HEK293 (cell line): ENCODE results near the gene SYTL1.

Experiments used
- OSR2 ChIP-seq: fragments of 450-650 bp; formaldehyde crosslinking; IDR thresholded peaks from 2 replicates; pipeline ENCODE4 v1.5.1; 2016; ENCODE audit warnings: missing biosample characterization, missing genetic modification characterization
- YY1 ChIP-seq: fragments of 450-650 bp; formaldehyde crosslinking; IDR thresholded peaks from 2 replicates; pipeline ENCODE4 v1.5.1; 2018; ENCODE audit warnings: missing biosample characterization, missing genetic modification characterization
- ZNF155 ChIP-seq: fragments of 450-650 bp; formaldehyde crosslinking; IDR thresholded peaks from 2 replicates; pipeline ENCODE4 v1.5.1; 2016; ENCODE audit warnings: missing biosample characterization, missing genetic modification characterization
- ZNF626 ChIP-seq: fragments of 450-650 bp; sonication (Bioruptor Pico); formaldehyde crosslinking; IDR thresholded peaks from 2 replicates; pipeline ENCODE4 v1.5.1; 2018; ENCODE audit warnings: missing biosample characterization, missing genetic modification characterization, inconsistent platforms
- TF ChIP-seq, protein P1 (sequence below): fragments of 450-650 bp; formaldehyde crosslinking; IDR thresholded peaks from 2 replicates; pipeline ENCODE4 v1.5.1; 2016; ENCODE audit warnings: missing biosample characterization, missing genetic modification characterization
- TF ChIP-seq, protein P2 (sequence below): fragments of 450-650 bp; formaldehyde crosslinking; IDR thresholded peaks from 2 replicates; pipeline ENCODE4 v1.5.1; 2017; ENCODE audit warnings: missing biosample characterization, missing genetic modification characterization

DNA sequence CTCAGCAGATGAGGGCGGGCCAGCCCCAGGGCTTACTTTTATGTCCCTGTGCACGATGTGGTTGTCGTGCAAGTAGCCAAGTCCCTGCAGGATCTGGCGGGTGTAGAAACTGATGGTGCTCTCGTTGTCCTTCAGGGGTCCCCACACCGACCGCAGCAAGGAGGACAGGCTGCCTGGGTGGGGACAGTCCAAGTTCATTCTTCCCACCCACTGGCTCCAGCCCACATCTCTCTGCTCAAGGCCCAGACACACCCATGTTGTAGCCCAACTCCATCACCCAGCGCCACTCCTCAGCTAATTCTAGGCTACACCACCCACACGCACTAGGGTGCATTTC is 18.0 kb downstream of the SYTL1 start:
- no peak for TF ChIP-seq YY1 (tag by site-specific recombination)
- TF ChIP-seq ZNF155 (tag by site-specific recombination): no peak
- no peak for TF ChIP-seq ZNF626
- TF ChIP-seq, protein P1, sequence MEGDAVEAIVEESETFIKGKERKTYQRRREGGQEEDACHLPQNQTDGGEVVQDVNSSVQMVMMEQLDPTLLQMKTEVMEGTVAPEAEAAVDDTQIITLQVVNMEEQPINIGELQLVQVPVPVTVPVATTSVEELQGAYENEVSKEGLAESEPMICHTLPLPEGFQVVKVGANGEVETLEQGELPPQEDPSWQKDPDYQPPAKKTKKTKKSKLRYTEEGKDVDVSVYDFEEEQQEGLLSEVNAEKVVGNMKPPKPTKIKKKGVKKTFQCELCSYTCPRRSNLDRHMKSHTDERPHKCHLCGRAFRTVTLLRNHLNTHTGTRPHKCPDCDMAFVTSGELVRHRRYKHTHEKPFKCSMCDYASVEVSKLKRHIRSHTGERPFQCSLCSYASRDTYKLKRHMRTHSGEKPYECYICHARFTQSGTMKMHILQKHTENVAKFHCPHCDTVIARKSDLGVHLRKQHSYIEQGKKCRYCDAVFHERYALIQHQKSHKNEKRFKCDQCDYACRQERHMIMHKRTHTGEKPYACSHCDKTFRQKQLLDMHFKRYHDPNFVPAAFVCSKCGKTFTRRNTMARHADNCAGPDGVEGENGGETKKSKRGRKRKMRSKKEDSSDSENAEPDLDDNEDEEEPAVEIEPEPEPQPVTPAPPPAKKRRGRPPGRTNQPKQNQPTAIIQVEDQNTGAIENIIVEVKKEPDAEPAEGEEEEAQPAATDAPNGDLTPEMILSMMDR (tag by site-specific recombination): no peak
- no peak for TF ChIP-seq OSR2 (tag by site-specific recombination)
- TF ChIP-seq, protein P2, sequence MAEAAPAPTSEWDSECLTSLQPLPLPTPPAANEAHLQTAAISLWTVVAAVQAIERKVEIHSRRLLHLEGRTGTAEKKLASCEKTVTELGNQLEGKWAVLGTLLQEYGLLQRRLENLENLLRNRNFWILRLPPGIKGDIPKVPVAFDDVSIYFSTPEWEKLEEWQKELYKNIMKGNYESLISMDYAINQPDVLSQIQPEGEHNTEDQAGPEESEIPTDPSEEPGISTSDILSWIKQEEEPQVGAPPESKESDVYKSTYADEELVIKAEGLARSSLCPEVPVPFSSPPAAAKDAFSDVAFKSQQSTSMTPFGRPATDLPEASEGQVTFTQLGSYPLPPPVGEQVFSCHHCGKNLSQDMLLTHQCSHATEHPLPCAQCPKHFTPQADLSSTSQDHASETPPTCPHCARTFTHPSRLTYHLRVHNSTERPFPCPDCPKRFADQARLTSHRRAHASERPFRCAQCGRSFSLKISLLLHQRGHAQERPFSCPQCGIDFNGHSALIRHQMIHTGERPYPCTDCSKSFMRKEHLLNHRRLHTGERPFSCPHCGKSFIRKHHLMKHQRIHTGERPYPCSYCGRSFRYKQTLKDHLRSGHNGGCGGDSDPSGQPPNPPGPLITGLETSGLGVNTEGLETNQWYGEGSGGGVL (tag by site-specific recombination): no peak
